H1 (cell line): ENCODE data around the gene PRR3. TPM values are rescaled to one million over a fixed set of nuclear protein-coding genes. Genes with fewer than 3 reads are reported as not detected.

ENCODE experiments used
- CTCF ChIA-PET: fragments of 300-600 bp; sonication (Branson Sonifier 250); formaldehyde crosslinking; loops from one replicate; lab custom pipeline; 2021; ENCODE audit not compliant: partially characterized antibody; lab: Charles Lee
- POLR2A ChIA-PET: fragments of 300-600 bp; sonication (Branson Sonifier 250); formaldehyde crosslinking; loops from one replicate; lab custom pipeline; 2021; ENCODE audit warnings: inconsistent platforms; ENCODE audit not compliant: partially characterized antibody; lab: Charles Lee
- DNase-seq, 2 experiments: peaks; one replicate each; pipeline versions ENCODE4 v3.0.0 to v3.0.0-alpha.2; 2010 to 2022; ENCODE audit warnings: low spot score in 2 of 2, low read depth in 1 of 2, mixed read lengths in 1 of 2
- FAIRE-seq: peaks from 2 replicates; lab custom pipeline; 2011; peaks lifted over from hg19 to GRCh38; lab: Jason Lieb, UNC
- H2AFZ ChIP-seq: 2 replicates; pipeline ENCODE4 v1.8.1; 2012; ENCODE audit warnings: low read length, inconsistent platforms
- H2AK5ac ChIP-seq: 2 replicates; pipeline ENCODE4 v1.6.1; 2013; ENCODE audit warnings: low read depth, low read length
- H2BK120ac ChIP-seq: replicated peaks from 2 replicates; pipeline ENCODE3; 2013; ENCODE audit warnings: low read depth, low read length, inconsistent platforms
- H2BK12ac ChIP-seq: 2 replicates; pipeline ENCODE4 v1.6.1; 2013; ENCODE audit warnings: low read depth, low read length
- H2BK15ac ChIP-seq: 2 replicates; pipeline ENCODE4 v1.6.1; 2013; ENCODE audit warnings: low read length
- H2BK20ac ChIP-seq: 2 replicates; pipeline ENCODE4 v1.6.1; 2013; ENCODE audit warnings: low read length
- H2BK5ac ChIP-seq: 2 replicates; pipeline ENCODE4 v1.6.1; 2013; ENCODE audit warnings: low read depth, low read length
- H3K14ac ChIP-seq: 2 replicates; pipeline ENCODE4 v1.6.1; 2013; ENCODE audit warnings: inconsistent platforms; ENCODE audit not compliant: insufficient read length
- H3K18ac ChIP-seq: 2 replicates; pipeline ENCODE4 v1.6.1; 2013; ENCODE audit warnings: low read length; ENCODE audit errors: extremely low read depth
- H3K23ac ChIP-seq: 2 replicates; pipeline ENCODE4 v1.6.1; 2013; ENCODE audit warnings: inconsistent platforms; ENCODE audit not compliant: insufficient read length
- H3K23me2 ChIP-seq: 2 replicates; pipeline ENCODE4 v1.6.1; 2013; ENCODE audit warnings: low read depth, low read length
- H3K27ac ChIP-seq: 2 replicates; pipeline ENCODE4 v1.6.1; 2011; ENCODE audit warnings: low read depth, low read length, inconsistent platforms
- H3K27me3 ChIP-seq, 4 experiments: replicated peaks in 1 of 4; 1 replicate in 1 of 4; 2 replicates in 3 of 4; pipeline versions ENCODE4 v1.6.1 to v1.8.1; 2011 to 2013; ENCODE audit warnings: low read length in 3 of 4, mild to moderate bottlenecking in 3 of 4, inconsistent platforms in 2 of 4, mixed read lengths in 2 of 4, moderate library complexity in 1 of 4; ENCODE audit not compliant: control insufficient read depth in 3 of 4, insufficient read depth in 3 of 4; ENCODE audit errors: extremely low read depth in 1 of 4
- H3K36me3 ChIP-seq, 4 experiments: 2 replicates each; pipeline versions ENCODE4 v1.6.1 to v1.8.1; 2011 to 2013; ENCODE audit warnings: mild to moderate bottlenecking in 4 of 4, low read length in 3 of 4, moderate library complexity in 2 of 4, control low read depth in 1 of 4, inconsistent platforms in 1 of 4; ENCODE audit not compliant: insufficient read depth in 4 of 4, control insufficient read depth in 2 of 4
- H3K4ac ChIP-seq: replicated peaks from 2 replicates; pipeline ENCODE3; 2013; ENCODE audit warnings: low read length, low read depth, mixed read lengths, inconsistent platforms; ENCODE audit not compliant: insufficient read length
- H3K4me1 ChIP-seq, 4 experiments: replicated peaks in 1 of 4; 1 replicate in 1 of 4; 2 replicates in 3 of 4; pipeline versions ENCODE4 v1.6.1 to v1.8.1; 2011 to 2013; ENCODE audit warnings: low read length in 3 of 4, inconsistent platforms in 2 of 4, mixed read lengths in 1 of 4; ENCODE audit not compliant: insufficient read depth in 4 of 4, control insufficient read depth in 3 of 4
- H3K4me2 ChIP-seq, 2 experiments: 2 replicates each; pipeline versions ENCODE4 v1.6.1 to v1.8.1; 2011 to 2013; ENCODE audit warnings: low read depth in 2 of 2, low read length in 2 of 2, control low read depth in 1 of 2, inconsistent platforms in 1 of 2, mild to moderate bottlenecking in 1 of 2; ENCODE audit not compliant: insufficient read depth in 1 of 2
- H3K4me3 ChIP-seq, 4 experiments: fragments of 200-600, 300-600 bp in 1 of 4; sonication (generic), shearing (Covaris generic), sonication (Bioruptor Twin) in 1 of 4; 2 replicates each; pipeline versions ENCODE4 v1.5.1 to v1.8.1; 2011 to 2016; ENCODE audit warnings: low read length in 4 of 4, low read depth in 3 of 4, control low read depth in 2 of 4, inconsistent platforms in 2 of 4, mild to moderate bottlenecking in 2 of 4, mixed read lengths in 1 of 4, moderate library complexity in 1 of 4; ENCODE audit not compliant: insufficient read depth in 2 of 4; ENCODE audit errors: extremely low read depth in 1 of 4
- H3K56ac ChIP-seq: replicated peaks from 2 replicates; pipeline ENCODE3; 2013; ENCODE audit warnings: low read depth, mild to moderate bottlenecking, mixed read lengths, low read length, inconsistent platforms; ENCODE audit not compliant: insufficient read length
- H3K79me1 ChIP-seq: 2 replicates; pipeline ENCODE4 v1.6.1; 2013; ENCODE audit warnings: low read depth, low read length, control low read depth
- H3K79me2 ChIP-seq, 2 experiments: 2 replicates each; pipeline versions ENCODE4 v1.6.1 to v1.8.1; 2012 to 2013; ENCODE audit warnings: low read length in 2 of 2, mild to moderate bottlenecking in 2 of 2, inconsistent platforms in 1 of 2; ENCODE audit not compliant: insufficient read depth in 2 of 2, control insufficient read depth in 1 of 2
- H3K9ac ChIP-seq, 4 experiments: replicated peaks in 1 of 4; 1 replicate in 1 of 4; 2 replicates in 3 of 4; pipeline versions ENCODE4 v1.6.1 to v1.8.1; 2011 to 2013; ENCODE audit warnings: low read depth in 3 of 4, low read length in 3 of 4, control low read depth in 2 of 4, mild to moderate bottlenecking in 2 of 4, moderate library complexity in 2 of 4, inconsistent platforms in 1 of 4; ENCODE audit errors: extremely low read depth in 1 of 4
- H3K9me3 ChIP-seq, 2 experiments: 2 replicates each; pipeline versions ENCODE4 v1.6.1 to v1.8.1; 2012 to 2013; ENCODE audit warnings: mild to moderate bottlenecking in 2 of 2, moderate library complexity in 2 of 2, control low read depth in 1 of 2, inconsistent platforms in 1 of 2, low read depth in 1 of 2, low read length in 1 of 2, mixed read lengths in 1 of 2; ENCODE audit not compliant: insufficient read depth in 2 of 2
- H4K20me1 ChIP-seq, 2 experiments: replicated peaks in 1 of 2; 2 replicates each; pipeline versions ENCODE3 to v1.8.1; 2011 to 2013; ENCODE audit warnings: inconsistent platforms in 2 of 2, low read length in 2 of 2, mild to moderate bottlenecking in 1 of 2; ENCODE audit not compliant: insufficient read depth in 2 of 2, control insufficient read depth in 1 of 2
- H4K5ac ChIP-seq: 2 replicates; pipeline ENCODE4 v1.6.1; 2013; ENCODE audit warnings: low read length, low read depth, mixed read lengths, inconsistent platforms; ENCODE audit not compliant: insufficient read length
- H4K8ac ChIP-seq: 2 replicates; pipeline ENCODE4 v1.8.0; 2013; ENCODE audit warnings: mild to moderate bottlenecking, moderate library complexity, low read length, inconsistent platforms; ENCODE audit not compliant: insufficient read depth; ENCODE audit errors: extremely low read depth
- H4K91ac ChIP-seq: replicated peaks from 2 replicates; pipeline ENCODE3; 2013; ENCODE audit warnings: low read length, mixed read lengths, inconsistent platforms; ENCODE audit not compliant: insufficient read length
- BACH1 ChIP-seq: IDR thresholded peaks from 2 replicates; pipeline ENCODE4 v1.6.1; 2012; ENCODE audit warnings: low read length, improper control_type of control experiment
- KDM5A ChIP-seq: fragments of 200-600 bp; IDR thresholded peaks from 2 replicates; pipeline ENCODE4 v1.7.1; 2012; ENCODE audit warnings: mild to moderate bottlenecking, low read length, inconsistent platforms, mixed read lengths
- MAFK ChIP-seq: IDR thresholded peaks from 2 replicates; pipeline ENCODE4 v1.6.1; 2012; ENCODE audit warnings: low read depth, mild to moderate bottlenecking, improper control_type of control experiment, low read length
- NANOG ChIP-seq: IDR thresholded peaks from 2 replicates; pipeline ENCODE4 v1.6.1; 2011; ENCODE audit warnings: low read length, low read depth, mild to moderate bottlenecking, inconsistent platforms; ENCODE audit not compliant: insufficient read depth, poor library complexity, severe bottlenecking
- RAD21 ChIP-seq, 2 experiments: IDR thresholded peaks in 1 of 2; conservative IDR thresholded peaks in 1 of 2; 2 replicates each; pipeline ENCODE4 v1.6.1; 2011; ENCODE audit warnings: low read depth in 2 of 2, low read length in 2 of 2, improper control_type of control experiment in 1 of 2, inconsistent platforms in 1 of 2, mild to moderate bottlenecking in 1 of 2, moderate library complexity in 1 of 2
- SP1 ChIP-seq: IDR thresholded peaks from 2 replicates; pipeline ENCODE4 v1.6.1; 2011; ENCODE audit warnings: low read depth, low read length
- SUZ12 ChIP-seq: fragments of 200-600 bp; sonication (generic); IDR thresholded peaks from 2 replicates; pipeline ENCODE4 v1.6.1; 2012; ENCODE audit warnings: mild to moderate bottlenecking, inconsistent platforms, low read length, moderate library complexity, mixed read lengths
- TCF12 ChIP-seq: IDR thresholded peaks from 2 replicates; pipeline ENCODE4 v1.6.1; 2011; ENCODE audit warnings: low read depth, mild to moderate bottlenecking, low read length
- WGBS, 2 experiments: shearing (Covaris generic) in 1 of 2; methylation state at CpG; one replicate each; pipeline versions ENCODE4 v1.1.6 to v1.1.7; 2013 to 2015; ENCODE audit warnings: low lambda C conversion rate in 2 of 2, mixed read lengths in 2 of 2, inconsistent platforms in 1 of 2, low coverage in 1 of 2, missing lambda C conversion rate in 1 of 2; ENCODE audit not compliant: insufficient replicate concordance in 2 of 2, insufficient coverage in 1 of 2, insufficient read length in 1 of 2; ENCODE audit errors: extremely low coverage in 1 of 2, missing lambda C conversion rate in 1 of 2; 5-methylcytosine and 5-hydroxymethylcytosine counted together
- long read RNA-seq, 2 experiments: library from RNA in 1 of 2; library from capped mRNA in 1 of 2; stranded (forward); transcript quantifications; one replicate each; pipeline ENCODE4 v2.0.0, GENCODE V29; 2021; ENCODE audit warnings: inconsistent platforms in 1 of 2
- polyA minus RNA-seq, 3 experiments: library from RNA; depleted of rRNA, polyadenylated mRNA; stranded (reverse); fragments of >200 nt; gene quantifications; 1 replicate in 2 of 3; 2 replicates in 1 of 3; pipeline ENCODE4 v1.2.3, GENCODE V29; 2011
- polyA plus RNA-seq, 7 experiments: library from polyadenylated mRNA; depleted of rRNA in 3 of 7; stranded (reverse) in 5 of 7; unstranded in 2 of 7; fragments of >200 nt in 5 of 7; fragments of 200-250 nt in 2 of 7; gene quantifications; 1 replicate in 5 of 7; 2 replicates in 1 of 7; 4 replicates in 1 of 7; pipeline versions ENCODE4 v1.2.1 to v1.2.3, GENCODE V29; 2011 to 2013; ENCODE audit warnings: missing spikeins in 2 of 7, mixed read lengths in 2 of 7
- total RNA-seq: library from RNA; stranded (reverse); fragmentation: NEBNext Ultra II Directional; extraction: Animal tissue kit (Norgen Biotek cat#: 25700); gene quantifications from 2 replicates; pipeline ENCODE4 v1.2.1, GENCODE V29; 2021

PRR3 gene
- 10.5 and 11.6 TPM in 2 replicates for total RNA-seq
- 24.2 and 24.3 TPM in 2 replicates for polyA plus RNA-seq (2011; rRNA removed)
- polyA plus RNA-seq (2011; cell fraction: cytosol; rRNA removed): 16.3 TPM
- polyA plus RNA-seq (2011; cell fraction: nucleus; rRNA removed): 20.5 TPM
- polyA plus RNA-seq (2012, experiment 1 of 2): 10.3 to 11.8 TPM (median 11.1 TPM) in 4 replicates
- polyA plus RNA-seq (2012, experiment 2 of 2): 7.9 TPM
- polyA plus RNA-seq (2013, experiment 1 of 2): 13.5 TPM
- polyA plus RNA-seq (2013, experiment 2 of 2): 11.3 TPM
- polyA minus RNA-seq (2011; rRNA and poly(A)+ RNA removed): 17.6 and 20.3 TPM in 2 replicates
- 5.6 TPM for polyA minus RNA-seq (2011; cell fraction: cytosol; rRNA and poly(A)+ RNA removed)
- polyA minus RNA-seq (2011; cell fraction: nucleus; rRNA and poly(A)+ RNA removed): 17.8 TPM
- long read RNA-seq, experiment 1, partial matches to known transcripts: 7 of 11 reads
- long read RNA-seq, experiment 1, other reads (novel, unspliced or antisense): 0 of 11 reads
- long read RNA-seq, experiment 2, partial matches to known transcripts: 0 of 6 reads
- long read RNA-seq, experiment 2, other reads (novel, unspliced or antisense): 3 of 6 reads

- Histone ChIP-seq H2AFZ (peak within 1 kb of the TSS; percentile 38; the same call in 1 of the 2 replicates), H4K20me1 (peaks cover 3 to 11% of the 10 kb centered on the region in 2 experiments), H4K8ac (peak within 1 kb of the TSS; percentile 97), H2BK120ac (no peak within 1 kb of the TSS), H2AK5ac (no peak within 1 kb of the TSS), H2BK15ac (peak within 1 kb of the TSS; percentile 94; the same call in 1 of the 2 replicates), H3K36me3 (peaks cover 6 to 28% (median 20%) of the 10 kb centered on the region in 4 experiments; a peak in 7 of 8 replicates), H2BK5ac (peak within 1 kb of the TSS; percentile 99), H2BK12ac (peak within 1 kb of the TSS; percentile 97), H4K5ac (peak within 1 kb of the TSS; percentile 98), H3K4me2 (peak within 1 kb of the TSS; percentile 92 to 99), H3K79me1 (0 out of 2 replicates have a peak, but pooled peaks cover 8% of the 10 kb centered on the region), H3K14ac (peak within 1 kb of the TSS; percentile 63), H2BK20ac (0 out of 2 replicates have a peak within 1 kb of the TSS, but pooled peaks have one; percentile 76), H3K56ac (peak within 1 kb of the TSS; percentile 90), H3K23me2 (peaks cover 16% of the 10 kb centered on the region), H3K27me3 (no peaks in the 10 kb centered on the region), H3K4me3 (peak within 1 kb of the TSS; percentile 76 to 91 (median 89)), H3K9ac (peak within 1 kb of the TSS; percentile 70 to 93 (median 90)), H3K23ac (no peak within 1 kb of the TSS), H3K9me3 (no peaks in the 10 kb centered on the region), H3K4ac (peak within 1 kb of the TSS; percentile 75), H3K79me2 (peaks cover 3 to 34% of the 10 kb centered on the region in 2 experiments), H4K91ac (peak within 1 kb of the TSS; percentile 94), H3K4me1 (peaks cover 0 to 3% (median 1%) of the 10 kb centered on the region in 4 experiments; a peak in 1 of 7 replicates), H3K18ac (peak within 1 kb of the TSS; percentile 100), H3K27ac (peak within 1 kb of the TSS; percentile 93)
- FAIRE-seq: no peak
- ChIA-PET POLR2A (interaction anchor here (0.6 to 5.4 kb wide), 20 partner anchors 9 to 172 kb away, joined by 3 to 68 read pairs (median 6); partner anchors contain the start of genes ABCF1, MRPS18B and PPP1R10), CTCF (interaction anchor here (0.6 to 6.4 kb wide), 4 partner anchors 9 to 531 kb away, joined by 3 to 76 read pairs (median 4); no protein-coding TSS in a partner anchor)
- DNase-seq: peak; percentile 60 to 92
- 1% methylated on average over 42 of the region's 42 CpGs; no CpG with 5 or more reads in 1 of the 2 experiments for WGBS, 2 experiments
- TF ChIP-seq TCF12 (0 out of 2 replicates have a peak, but pooled peaks have one; percentile 47), MAFK (peak; percentile 1; the same call in 1 of the 2 replicates), SP1 (no peak), RAD21 (IDR thresholded peaks at IDR 0.05 in 1 of 2, conservative IDR thresholded peaks at IDR 0.05 in 1 of 2; ENCODE audit: low read depth in 2 of 2, low read length in 2 of 2) (no peak), BACH1 (peak; percentile 12; the same call in 1 of the 2 replicates), KDM5A (peak; percentile 90), SUZ12 (no peak), NANOG (no peak)
Observed at GRCh38 chr6:30556906-30557682, at the start of gene PRR3. Gene PRR3 (plus strand): TSS chr6:30557295. CDS start chr6:30557345, 50 bp downstream.
